Right lobe of liver (tissue), 6 donors: Measurements from ENCODE around the gene FAAH. TPM values are rescaled to one million over a fixed set of nuclear protein-coding genes. Genes with fewer than 3 reads are reported as not detected.
A peak's percentile ranks its signal among the peaks of the same experiment; 100 is the strongest.

Experiments
- ATAC-seq, 4 donors: fragments of 200-7000 bp; cut with Tn5 transposase; one replicate each; pipeline ENCODE4 v1.9.1; 2020; ENCODE audit warnings: mild to moderate bottlenecking in 4 of 4, moderate library complexity in 4 of 4
- DNase-seq, 3 donors: peaks; one replicate each; pipeline ENCODE4 v3.0.0-alpha.2; 2020
- H3K27ac ChIP-seq, 3 donors: fragments of 200-600 bp; one replicate each; pipeline ENCODE4 v1.8.0; 2022
- H3K27me3 ChIP-seq, 2 donors: fragments of 200-600 bp; one replicate each; pipeline ENCODE4 v1.8.0; 2022
- H3K36me3 ChIP-seq, 4 donors: fragments of 200-600 bp; sonication (generic) in 1 of 4; one replicate each; pipeline versions ENCODE4 v1.5.1 to v1.8.0; 2017 to 2022; ENCODE audit warnings: control low read depth in 1 of 4
- H3K4me1 ChIP-seq, 4 donors: fragments of 200-600 bp; sonication (generic) in 1 of 4; one replicate each; pipeline versions ENCODE4 v1.5.1 to v1.8.0; 2017 to 2022; ENCODE audit warnings: control low read depth in 1 of 4
- H3K4me3 ChIP-seq, 3 donors: fragments of 200-600 bp; one replicate each; pipeline ENCODE4 v1.8.0; 2022
- H3K9me3 ChIP-seq, 4 donors: fragments of 200-600 bp; sonication (generic) in 1 of 4; one replicate each; pipeline versions ENCODE4 v1.5.1 to v1.8.0; 2017 to 2022; ENCODE audit warnings: control low read depth in 1 of 4
- POLR2A ChIP-seq: fragments of 450-650 bp; IDR thresholded peaks from one replicate; pipeline ENCODE4 v1.6.1; 2017; ENCODE audit warnings: antibody characterized with exemption, mild to moderate bottlenecking
- WGBS: methylation state at CpG from one replicate; pipeline ENCODE4 v1.1.6; 2018; ENCODE audit warnings: low coverage, low lambda C conversion rate; ENCODE audit not compliant: insufficient coverage; ENCODE audit errors: missing lambda C conversion rate; 5-methylcytosine and 5-hydroxymethylcytosine counted together
- intact Hi-C, 2 donors: fragments of 100-400 bp; cut with DNase I; formaldehyde crosslinking; loops; one replicate each; pipeline versions ENCODE4 v1.11.2 to v1.14.1; 2022
- total RNA-seq, 6 experiments: library from RNA; depleted of rRNA in 2 of 6; stranded (reverse); fragments of >200 nt in 2 of 6; fragmentation: NEBNext Ultra II Directional in 3 of 6; extraction: Animal tissue kit (Norgen Biotek cat#: 25700) in 3 of 6; gene quantifications; one replicate each; pipeline versions ENCODE4 v1.1.0 to v1.2.4, GENCODE V29; 2016 to 2023
- TF ChIP-seq, protein P1 (sequence below), 4 donors: fragments of 200-600 bp in 3 of 4; fragments of 450-650 bp in 1 of 4; IDR thresholded peaks; one replicate each; pipeline versions ENCODE4 v1.5.1 to v1.8.0; 2016 to 2022; ENCODE audit warnings: antibody characterized with exemption in 4 of 4, mild to moderate bottlenecking in 2 of 4
- donor health status: DM: no; HTN: yes; CAD: no.
- donor health status: DM: no; HTN: no; CAD: no.
- donor health status: DM: no; HTN: no; CAD: no.
- donor health status: DM: no; HTN: yes; CAD: no.
- donor health status: DM: no; HTN: yes; CAD: no.

FAAH gene
- total RNA-seq, 6 experiments from 2014 or later: 26.6 to 48.7 (median 33.5) TPM

DNA sequence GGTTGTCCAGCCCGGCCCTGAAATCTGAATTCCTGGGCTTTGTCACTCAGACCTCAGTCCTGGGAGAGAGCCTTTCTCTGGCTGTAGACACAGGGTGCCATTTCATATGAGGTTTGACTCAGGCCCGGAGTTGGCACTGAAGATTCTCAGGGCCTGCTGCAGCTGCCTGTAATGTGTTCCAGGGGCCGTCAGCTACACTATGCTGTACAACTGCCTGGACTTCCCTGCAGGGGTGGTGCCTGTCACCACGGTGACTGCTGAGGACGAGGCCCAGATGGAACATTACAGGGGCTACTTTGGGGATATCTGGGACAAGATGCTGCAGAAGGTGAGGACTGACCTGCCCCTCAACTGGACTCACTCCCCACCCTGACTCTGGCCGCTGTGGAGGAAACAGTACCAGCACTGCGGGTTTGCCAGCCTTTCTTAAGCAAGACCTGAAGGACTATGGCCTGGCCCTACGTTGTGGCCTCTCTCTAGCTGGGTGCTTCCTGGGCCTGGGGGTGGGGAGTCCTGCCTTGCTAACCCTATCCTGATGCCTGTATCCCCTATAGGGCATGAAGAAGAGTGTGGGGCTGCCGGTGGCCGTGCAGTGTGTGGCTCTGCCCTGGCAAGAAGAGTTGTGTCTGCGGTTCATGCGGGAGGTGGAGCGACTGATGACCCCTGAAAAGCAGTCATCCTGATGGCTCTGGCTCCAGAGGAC lies 18.9 kb downstream of the FAAH start:
- no peak overlapping the region for H3K27ac ChIP-seq
- no peaks in the 10 kb centered on the region for H3K9me3 ChIP-seq
- intact Hi-C loops: no loop called here
- 50% methylated on average over 2 of the region's 13 CpGs for WGBS
- no peaks in the 10 kb centered on the region for H3K27me3 ChIP-seq
- H3K36me3 ChIP-seq: peaks cover 0 to 20% (median 6%) of the 10 kb centered on the region in 4 donors
- TF ChIP-seq, protein P1, sequence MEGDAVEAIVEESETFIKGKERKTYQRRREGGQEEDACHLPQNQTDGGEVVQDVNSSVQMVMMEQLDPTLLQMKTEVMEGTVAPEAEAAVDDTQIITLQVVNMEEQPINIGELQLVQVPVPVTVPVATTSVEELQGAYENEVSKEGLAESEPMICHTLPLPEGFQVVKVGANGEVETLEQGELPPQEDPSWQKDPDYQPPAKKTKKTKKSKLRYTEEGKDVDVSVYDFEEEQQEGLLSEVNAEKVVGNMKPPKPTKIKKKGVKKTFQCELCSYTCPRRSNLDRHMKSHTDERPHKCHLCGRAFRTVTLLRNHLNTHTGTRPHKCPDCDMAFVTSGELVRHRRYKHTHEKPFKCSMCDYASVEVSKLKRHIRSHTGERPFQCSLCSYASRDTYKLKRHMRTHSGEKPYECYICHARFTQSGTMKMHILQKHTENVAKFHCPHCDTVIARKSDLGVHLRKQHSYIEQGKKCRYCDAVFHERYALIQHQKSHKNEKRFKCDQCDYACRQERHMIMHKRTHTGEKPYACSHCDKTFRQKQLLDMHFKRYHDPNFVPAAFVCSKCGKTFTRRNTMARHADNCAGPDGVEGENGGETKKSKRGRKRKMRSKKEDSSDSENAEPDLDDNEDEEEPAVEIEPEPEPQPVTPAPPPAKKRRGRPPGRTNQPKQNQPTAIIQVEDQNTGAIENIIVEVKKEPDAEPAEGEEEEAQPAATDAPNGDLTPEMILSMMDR (IDR thresholded peaks at IDR 0.05): no peak
- no peak for TF ChIP-seq POLR2A
- DNase-seq (peak in 1 of 3 donors; percentile 35), ATAC-seq (peak in 2 of 4 donors; percentile 2 to 5)
- no peaks in the 10 kb centered on the region for H3K4me1 ChIP-seq
- H3K4me3 ChIP-seq: no peak overlapping the region

DNA sequence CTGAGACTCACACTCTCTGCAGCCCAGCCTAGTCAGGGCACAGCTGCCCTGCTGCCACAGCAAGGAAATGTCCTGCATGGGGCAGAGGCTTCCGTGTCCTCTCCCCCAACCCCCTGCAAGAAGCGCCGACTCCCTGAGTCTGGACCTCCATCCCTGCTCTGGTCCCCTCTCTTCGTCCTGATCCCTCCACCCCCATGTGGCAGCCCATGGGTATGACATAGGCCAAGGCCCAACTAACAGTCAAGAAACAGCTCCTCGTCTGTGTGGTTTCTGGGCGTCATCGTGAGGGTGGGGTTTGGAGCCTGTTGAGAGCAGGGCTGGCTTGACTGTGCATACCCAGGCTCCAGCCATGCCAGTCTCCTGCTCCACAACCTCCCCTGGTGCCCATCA lies 19.5 kb downstream of the FAAH start:
- Histone ChIP-seq H3K9me3 (no peaks in the 10 kb centered on the region), H3K4me1 (peaks cover 0 to under 1% (median 0%) of the 10 kb centered on the region in 4 donors), H3K36me3 (peaks cover 0 to 17% (median 4%) of the 10 kb centered on the region in 4 donors), H3K4me3 (no peak overlapping the region), H3K27me3 (no peaks in the 10 kb centered on the region), H3K27ac (no peak overlapping the region)
- DNase-seq: peak in 1 of 3 donors; percentile 32
- WGBS: 62% methylated on average over 3 of the region's 7 CpGs
- intact Hi-C loops: no loop called here
- peak in 3 of 4 donors; percentile 4 to 16 (median 12) for ATAC-seq
- TF ChIP-seq, protein P1 (IDR thresholded peaks at IDR 0.05): no peak
- TF ChIP-seq POLR2A: no peak

DNA sequence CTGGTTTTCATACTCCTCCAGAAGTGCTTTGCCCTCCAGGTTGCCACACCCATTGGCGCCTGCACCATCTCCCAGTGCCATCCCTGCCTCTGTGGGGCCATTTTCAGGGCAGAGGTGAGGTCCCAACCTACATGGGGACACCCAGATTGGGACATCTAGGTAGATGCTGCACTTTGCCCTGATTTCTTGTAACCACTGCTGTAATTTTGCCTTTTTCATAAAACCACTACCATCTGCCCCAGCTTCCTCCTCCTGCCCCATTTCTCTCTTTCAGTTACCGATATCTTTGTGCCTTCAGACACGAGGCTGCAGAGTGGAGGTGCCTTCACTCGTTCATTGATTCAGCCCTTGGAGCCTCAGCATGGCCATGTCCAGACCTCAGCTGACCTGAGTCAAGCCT lies 21.4 kb downstream of the FAAH start:
- Histone ChIP-seq H3K27ac (no peak overlapping the region), H3K27me3 (no peaks in the 10 kb centered on the region), H3K36me3 (peaks cover 0 to 7% (median 0%) of the 10 kb centered on the region in 4 donors), H3K4me1 (peaks cover 0 to 6% (median 0%) of the 10 kb centered on the region in 4 donors), H3K4me3 (no peak overlapping the region), H3K9me3 (no peaks in the 10 kb centered on the region)
- intact Hi-C loops: no loop called here
- no peak for DNase-seq
- 75% methylated on average over 4 of the region's 4 CpGs for WGBS
- no peak for TF ChIP-seq POLR2A
- TF ChIP-seq, protein P1 (IDR thresholded peaks at IDR 0.05): no peak
- ATAC-seq: no peak

DNA sequence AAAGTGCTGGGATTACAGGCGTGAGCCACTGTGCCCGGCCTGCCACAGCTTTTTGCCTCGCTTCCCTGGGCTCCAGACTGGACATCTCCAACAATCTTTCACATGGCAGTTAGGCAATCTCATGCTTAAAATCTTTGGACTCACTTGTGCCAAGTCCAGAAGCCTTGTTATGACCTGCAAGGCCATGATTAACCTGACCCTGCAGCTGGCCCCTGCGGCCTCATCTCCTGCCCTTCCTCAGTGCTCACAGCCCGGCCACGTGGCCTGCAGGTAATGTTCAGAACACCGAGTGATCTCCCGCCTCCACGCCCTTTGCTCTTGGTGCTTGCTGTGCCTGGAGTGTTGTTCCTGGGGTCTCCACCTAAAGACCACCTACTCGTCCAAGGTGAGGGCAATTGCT lies 24.9 kb downstream of the FAAH start:
- peak; percentile 61 to 76 (median 68) for ATAC-seq

More for the DNA sequence above, 24.9 kb downstream of the FAAH start:
- no peak overlapping the region for H3K27ac ChIP-seq
- no peaks in the 10 kb centered on the region for H3K36me3 ChIP-seq
- no peaks in the 10 kb centered on the region for H3K9me3 ChIP-seq
- H3K4me1 ChIP-seq: peaks cover 0 to 6% (median 0%) of the 10 kb centered on the region in 4 donors
- TF ChIP-seq POLR2A: no peak
- TF ChIP-seq, protein P1 (IDR thresholded peaks at IDR 0.05): no peak
- no peaks in the 10 kb centered on the region for H3K27me3 ChIP-seq
- no peak overlapping the region for H3K4me3 ChIP-seq
- 62% methylated on average over 7 of the region's 10 CpGs for WGBS
- intact Hi-C loops: no loop called here
- DNase-seq: peak in 2 of 3 donors; percentile 72 to 74
